Esophagus muscularis mucosa (tissue), 4 donors: ENCODE data around the gene PDXK. TPM values are rescaled to one million over a fixed set of nuclear protein-coding genes. Genes with fewer than 3 reads are reported as not detected.
A peak's percentile ranks its signal among the peaks of the same experiment; 100 is the strongest.

Source experiments
- DNase-seq: peaks from one replicate; pipeline ENCODE4 v3.0.0-alpha.2; 2017; ENCODE audit errors: extremely low spot score
- H3K27ac ChIP-seq, 4 donors: fragments of 200-600 bp; sonication (generic); replicated peaks in 1 of 4; 1 replicate in 3 of 4; 2 replicates in 1 of 4; pipeline ENCODE4 v1.5.1; 2016 to 2019; ENCODE audit warnings: mild to moderate bottlenecking in 1 of 4
- H3K27me3 ChIP-seq, 4 donors: fragments of 200-600 bp; sonication (generic); one replicate each; pipeline versions ENCODE4 v1.5.1 to v1.6.0; 2016 to 2019
- H3K36me3 ChIP-seq, 4 donors: fragments of 200-600 bp; sonication (generic); one replicate each; pipeline ENCODE4 v1.5.1; 2016 to 2019
- H3K4me1 ChIP-seq, 4 donors: fragments of 200-600 bp; sonication (generic); one replicate each; pipeline ENCODE4 v1.5.1; 2016 to 2019
- H3K4me3 ChIP-seq, 4 donors: fragments of 200-600 bp; sonication (generic); 1 replicate in 2 of 4; 2 replicates in 2 of 4; pipeline ENCODE4 v1.5.1; 2016 to 2019; ENCODE audit warnings: mild to moderate bottlenecking in 4 of 4, moderate library complexity in 1 of 4
- H3K9me3 ChIP-seq, 4 donors: fragments of 200-600 bp; sonication (generic); 1 replicate in 3 of 4; 2 replicates in 1 of 4; pipeline ENCODE4 v1.5.1; 2016 to 2019
- CTCF ChIP-seq, 3 experiments: fragments of 200-600 bp in 2 of 3; fragments of 450-650 bp in 1 of 3; sonication (generic) in 2 of 3; IDR thresholded peaks; one replicate each; pipeline ENCODE4 v1.5.1; 2017 to 2019; ENCODE audit warnings: antibody characterized with exemption in 3 of 3, mild to moderate bottlenecking in 2 of 3, moderate library complexity in 1 of 3
- EP300 ChIP-seq: sonication (generic); formaldehyde crosslinking; IDR thresholded peaks from one replicate; pipeline ENCODE4 v1.6.1; 2017; ENCODE audit warnings: antibody characterized with exemption
- POLR2A ChIP-seq: fragments of 450-650 bp; IDR thresholded peaks from one replicate; pipeline ENCODE4 v1.6.1; 2017; ENCODE audit warnings: antibody characterized with exemption, moderate library complexity, mild to moderate bottlenecking, low read depth
- POLR2AphosphoS5 ChIP-seq, 2 donors: sonication (generic); formaldehyde crosslinking; IDR thresholded peaks; one replicate each; pipeline ENCODE4 v1.6.1; 2017; ENCODE audit warnings: antibody characterized with exemption in 2 of 2
- WGBS: methylation state at CpG from one replicate; pipeline ENCODE4 v1.1.5; 2018; 5-methylcytosine and 5-hydroxymethylcytosine counted together
- intact Hi-C: fragments of 100-400 bp; cut with DNase I; formaldehyde crosslinking; loops from one replicate; pipeline ENCODE4 v1.15.1; 2023
- total RNA-seq, 4 donors: library from RNA; depleted of rRNA; stranded (reverse); fragments of >200 nt; gene quantifications; one replicate each; pipeline versions ENCODE4 v1.1.0 to v1.2.1, GENCODE V29; 2016

Gene PDXK
- total RNA-seq, 4 donors from 2014 or later: 22.4 to 40.9 (median 31.8) TPM

- H3K4me1 ChIP-seq: peaks cover 50 to 80% (median 71%) of the 10 kb centered on the region in 4 donors
- intact Hi-C loops: no loop called here
- H3K36me3 ChIP-seq: peaks cover 0 to 10% (median 5%) of the 10 kb centered on the region in 4 donors
- peak overlapping the region in 2 of 4 donors; percentile 8 to 27 for H3K4me3 ChIP-seq
- WGBS: 54% methylated on average over 15 of the region's 23 CpGs
- no peaks in the 10 kb centered on the region for H3K9me3 ChIP-seq
- TF ChIP-seq CTCF (IDR thresholded peaks at IDR 0.05) (no peak), EP300 (no peak), POLR2A (no peak), POLR2AphosphoS5 (IDR thresholded peaks at IDR 0.05) (peak in 1 of 2 donors; percentile 30)
- peak overlapping the region; percentile 65 to 82 (median 80) for H3K27ac ChIP-seq
- H3K27me3 ChIP-seq: no peaks in the 10 kb centered on the region
- DNase-seq: no peak
These were observed 13.2 kb downstream of the PDXK start for GRCh38 chr21:43731891-43732711.

- WGBS: 56% methylated on average over 8 of the region's 10 CpGs
- H3K36me3 ChIP-seq: peaks cover 0 to 19% (median 14%) of the 10 kb centered on the region in 4 donors
- no peak for DNase-seq
- H3K9me3 ChIP-seq: no peaks in the 10 kb centered on the region
- peak overlapping the region; percentile 65 to 82 (median 80) for H3K27ac ChIP-seq
- no peak for TF ChIP-seq POLR2AphosphoS5 (IDR thresholded peaks at IDR 0.05)
- no peak for TF ChIP-seq CTCF (IDR thresholded peaks at IDR 0.05)
- no peak for TF ChIP-seq EP300
- no peak for TF ChIP-seq POLR2A
- H3K27me3 ChIP-seq: no peaks in the 10 kb centered on the region
- intact Hi-C loops: no loop called here
- peaks cover 41 to 70% (median 62%) of the 10 kb centered on the region in 4 donors for H3K4me1 ChIP-seq
- H3K4me3 ChIP-seq: peak overlapping the region in 1 of 4 donors; percentile 11
These were observed 14.1 kb downstream of the PDXK start for GRCh38 chr21:43733060-43733459.

GRCh38 chr21:43733529-43734071, 14.7 kb downstream of the PDXK start:
- Histone ChIP-seq H3K27ac (peak overlapping the region; percentile 52 to 82 (median 72)), H3K4me3 (peak overlapping the region in 1 of 4 donors; percentile 11), H3K27me3 (no peaks in the 10 kb centered on the region), H3K4me1 (peaks cover 37 to 65% (median 56%) of the 10 kb centered on the region in 4 donors), H3K9me3 (no peaks in the 10 kb centered on the region), H3K36me3 (peaks cover 0 to 21% (median 16%) of the 10 kb centered on the region in 4 donors)
- DNase-seq: no peak
- no peak for TF ChIP-seq EP300
- TF ChIP-seq CTCF (IDR thresholded peaks at IDR 0.05): no peak
- no peak for TF ChIP-seq POLR2AphosphoS5 (IDR thresholded peaks at IDR 0.05)
- no peak for TF ChIP-seq POLR2A
- intact Hi-C loops: no loop called here
- 69% methylated on average over 15 of the region's 15 CpGs for WGBS

GRCh38 chr21:43734131-43734927, 15.4 kb downstream of the PDXK start:
- no peak for DNase-seq
- H3K4me1 ChIP-seq: peaks cover 30 to 58% (median 49%) of the 10 kb centered on the region in 4 donors
- H3K4me3 ChIP-seq: no peak overlapping the region
- peak overlapping the region; percentile 8 to 82 (median 68) for H3K27ac ChIP-seq
- H3K36me3 ChIP-seq: peaks cover 0 to 21% (median 16%) of the 10 kb centered on the region in 4 donors
- H3K9me3 ChIP-seq: no peaks in the 10 kb centered on the region
- TF ChIP-seq CTCF (IDR thresholded peaks at IDR 0.05): no peak
- no peak for TF ChIP-seq EP300
- no peak for TF ChIP-seq POLR2AphosphoS5 (IDR thresholded peaks at IDR 0.05)
- no peak for TF ChIP-seq POLR2A
- H3K27me3 ChIP-seq: no peaks in the 10 kb centered on the region
- 76% methylated on average over 25 of the region's 25 CpGs for WGBS
- intact Hi-C loops: no loop called here
